HG03025 (cell line): Measurements from ENCODE around the gene KPNB1.

Experiments
- ATAC-seq: cut with Tn5 transposase; IDR thresholded peaks from one replicate; pipeline ENCODE4 v1.9.1; 2021; ENCODE audit warnings: mild to moderate bottlenecking, moderate library complexity; ENCODE audit not compliant: unreplicated experiment, low FRiP score

The KPNB1 gene

DNA sequence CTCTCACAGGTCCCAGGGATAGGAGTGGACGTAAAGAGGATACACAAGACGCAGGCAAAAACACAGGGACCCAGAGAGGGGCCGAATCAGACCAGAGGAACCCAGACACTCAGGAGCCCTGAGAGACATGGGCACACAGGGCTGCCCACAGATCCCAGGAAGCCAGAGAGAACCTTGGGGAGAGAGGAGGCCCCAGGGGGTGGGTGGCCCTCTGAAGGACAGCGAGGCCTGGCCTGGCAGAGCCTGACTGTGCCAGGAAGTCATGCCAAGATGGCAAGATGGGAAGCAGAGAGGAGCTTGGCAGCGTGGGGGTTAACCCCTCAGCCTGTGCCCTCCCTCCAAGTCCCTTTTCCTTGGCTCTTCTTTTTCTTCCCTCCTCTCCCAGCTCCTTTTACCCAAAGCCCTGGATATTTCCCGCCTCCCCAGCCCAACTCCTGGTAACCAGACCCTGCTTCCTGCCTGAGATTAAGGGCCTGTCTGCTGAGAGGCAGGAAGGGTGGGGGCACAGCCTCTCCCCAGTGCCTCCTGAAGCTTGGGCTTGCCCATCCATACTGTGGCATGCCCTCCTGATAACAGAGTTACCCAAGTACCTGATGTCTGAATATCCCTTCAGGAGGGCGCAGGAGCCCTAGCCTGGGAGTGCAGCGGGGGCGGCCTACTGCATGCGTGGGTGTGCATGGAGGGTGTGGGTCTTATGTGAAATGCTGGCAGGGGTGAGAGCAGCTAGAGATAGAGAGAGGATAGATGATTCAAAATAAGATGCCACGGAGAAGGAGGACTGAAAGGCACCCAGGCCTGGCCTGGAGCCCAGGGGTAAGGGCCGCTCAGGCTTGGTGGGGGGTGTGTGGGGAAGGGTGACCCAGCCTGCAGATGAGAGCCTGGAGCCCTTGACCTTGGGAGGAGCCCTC is 77.3 kb downstream of the KPNB1 start:
- no peak for ATAC-seq

DNA sequence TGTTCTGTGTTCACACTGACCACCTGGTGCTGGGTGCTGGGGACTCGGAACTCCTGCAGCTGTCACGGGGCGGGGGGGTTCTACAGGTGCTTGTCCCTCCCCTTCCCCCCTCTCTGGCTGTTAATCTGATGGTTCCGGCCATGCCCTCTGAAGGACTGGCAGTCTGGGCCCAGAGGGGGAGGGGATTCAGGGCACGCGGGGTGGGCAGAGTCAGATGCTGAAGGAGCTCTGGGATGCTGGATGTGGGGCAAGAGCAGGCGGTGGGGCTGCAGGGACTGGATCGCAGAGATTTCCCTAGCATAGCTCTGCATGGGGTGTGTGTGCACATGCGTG is 78.0 kb downstream of the KPNB1 start:
- ATAC-seq, result no peak

DNA sequence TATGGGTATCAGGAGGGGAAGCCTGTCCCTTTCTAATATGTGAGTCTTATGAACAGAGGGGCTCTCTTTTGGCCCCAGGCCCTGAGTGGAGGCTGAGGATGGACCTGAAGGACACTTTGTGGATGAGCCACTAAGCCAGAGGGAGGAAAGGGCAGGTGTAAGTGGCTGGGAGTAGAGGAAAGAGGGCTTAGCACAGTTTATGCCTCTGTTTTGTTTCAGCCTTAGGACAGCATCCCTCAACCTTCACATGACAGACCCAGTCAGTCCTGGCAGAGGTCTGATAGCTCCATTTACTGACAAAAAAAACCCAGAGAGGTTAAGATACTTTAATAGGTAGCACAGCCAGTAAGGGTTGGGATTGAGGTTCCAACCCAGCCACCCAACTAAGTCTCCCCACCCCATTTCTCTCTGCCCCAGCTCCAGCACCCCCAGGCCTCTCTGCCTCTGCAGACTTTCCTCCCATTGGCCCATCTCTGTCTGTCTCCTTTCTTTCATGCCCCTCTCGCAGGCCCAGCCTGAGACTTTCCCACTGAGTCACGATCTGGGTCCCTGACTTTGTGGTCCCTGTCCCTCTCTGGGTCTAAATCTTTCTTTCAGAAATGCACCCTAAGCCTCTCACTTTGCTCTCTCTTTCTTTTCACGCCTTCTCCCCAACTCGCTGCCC is 78.6 kb downstream of the KPNB1 start:
- no peak for ATAC-seq

DNA sequence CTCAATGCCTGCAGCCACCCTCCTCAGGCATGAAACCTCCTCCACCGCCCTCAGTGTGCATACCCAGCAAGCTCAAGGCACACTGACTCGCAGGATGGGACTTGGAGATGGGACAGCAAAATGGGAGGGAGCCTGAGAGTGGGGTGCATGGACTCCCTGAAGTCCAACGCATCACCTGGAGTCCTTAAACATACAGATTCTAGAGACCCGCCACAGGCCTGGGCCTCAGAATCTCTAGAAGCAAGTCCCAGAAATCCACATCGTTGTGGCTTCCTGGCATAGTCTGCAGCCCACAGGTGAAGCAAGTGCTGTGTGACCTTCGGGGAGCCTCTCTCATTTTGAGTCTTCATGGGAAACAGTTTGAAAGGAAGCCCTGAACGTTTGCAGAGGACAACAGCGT is 79.8 kb downstream of the KPNB1 start:
- ATAC-seq, result no peak

DNA sequence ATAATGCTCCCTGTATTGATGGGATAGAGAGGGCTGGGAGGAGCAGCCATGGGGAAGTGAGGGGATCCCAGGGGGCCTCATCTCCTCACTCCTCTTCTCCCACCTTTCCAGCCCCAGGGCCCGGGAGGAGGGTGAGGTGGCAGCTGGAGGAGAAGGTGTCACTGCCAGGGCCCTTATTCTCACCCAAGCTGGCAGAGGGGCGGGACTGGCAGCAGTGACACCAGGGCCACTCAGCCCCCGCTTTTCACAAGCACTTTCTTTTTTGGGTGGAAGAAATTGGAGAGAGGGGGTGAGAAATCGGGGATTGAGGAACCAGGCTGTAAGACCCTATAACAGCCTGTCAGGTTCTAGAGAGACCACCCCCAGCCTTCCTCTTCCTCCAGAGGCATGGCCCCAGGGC is 81.0 kb downstream of the KPNB1 start:
- no peak for ATAC-seq

DNA sequence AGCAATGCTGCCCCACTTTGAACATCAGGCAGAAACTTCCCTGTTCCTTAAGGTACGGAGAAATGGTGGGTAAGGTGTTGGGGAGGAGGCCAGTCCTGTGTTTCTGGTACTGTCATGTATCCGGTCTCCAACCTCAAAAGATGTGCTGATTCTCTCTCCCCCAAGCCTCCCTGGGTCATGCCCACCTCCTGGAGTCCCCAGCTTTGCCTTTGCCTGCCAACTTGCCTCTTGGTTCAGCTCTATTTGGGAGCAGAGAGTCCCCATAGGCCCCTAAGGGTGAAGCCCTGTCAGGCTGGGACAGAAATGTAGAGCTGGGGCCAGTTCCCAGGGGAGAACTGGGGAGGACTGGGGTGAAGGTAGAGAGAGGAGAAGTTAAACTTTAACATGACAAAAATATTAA is 81.7 kb downstream of the KPNB1 start:
- ATAC-seq, result no peak

DNA sequence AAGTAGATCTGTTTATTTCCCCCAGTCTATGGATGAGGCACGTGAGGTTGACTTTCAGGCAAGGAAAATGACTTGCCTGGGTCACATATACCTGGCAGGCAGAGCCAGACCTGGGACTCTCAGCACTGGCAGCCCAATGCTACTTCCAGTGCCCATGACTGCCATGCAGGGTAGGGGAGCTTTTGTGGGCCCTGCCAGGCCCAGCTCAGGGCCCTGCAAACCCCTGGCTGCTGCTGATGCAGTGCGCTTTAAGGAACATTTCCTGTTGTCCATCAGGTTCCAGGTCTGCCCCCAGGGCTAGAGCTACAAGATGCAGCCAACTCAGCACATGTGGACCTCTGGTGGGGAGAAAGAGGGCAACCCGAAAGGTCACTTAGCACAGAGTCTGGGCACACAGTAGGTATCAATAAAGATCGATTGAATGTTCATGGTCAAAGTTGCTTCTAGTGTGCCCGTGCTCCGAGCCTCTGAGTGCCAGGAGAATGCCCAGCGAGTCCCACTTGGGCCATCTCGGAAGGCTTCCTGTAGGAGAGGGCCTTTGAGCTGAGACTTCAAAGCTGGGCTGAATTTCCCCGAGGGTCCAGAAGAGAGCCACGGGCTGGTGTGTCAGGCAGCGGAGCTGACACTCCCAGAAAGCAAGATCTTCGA is 82.8 kb downstream of the KPNB1 start:
- no peak for ATAC-seq

DNA sequence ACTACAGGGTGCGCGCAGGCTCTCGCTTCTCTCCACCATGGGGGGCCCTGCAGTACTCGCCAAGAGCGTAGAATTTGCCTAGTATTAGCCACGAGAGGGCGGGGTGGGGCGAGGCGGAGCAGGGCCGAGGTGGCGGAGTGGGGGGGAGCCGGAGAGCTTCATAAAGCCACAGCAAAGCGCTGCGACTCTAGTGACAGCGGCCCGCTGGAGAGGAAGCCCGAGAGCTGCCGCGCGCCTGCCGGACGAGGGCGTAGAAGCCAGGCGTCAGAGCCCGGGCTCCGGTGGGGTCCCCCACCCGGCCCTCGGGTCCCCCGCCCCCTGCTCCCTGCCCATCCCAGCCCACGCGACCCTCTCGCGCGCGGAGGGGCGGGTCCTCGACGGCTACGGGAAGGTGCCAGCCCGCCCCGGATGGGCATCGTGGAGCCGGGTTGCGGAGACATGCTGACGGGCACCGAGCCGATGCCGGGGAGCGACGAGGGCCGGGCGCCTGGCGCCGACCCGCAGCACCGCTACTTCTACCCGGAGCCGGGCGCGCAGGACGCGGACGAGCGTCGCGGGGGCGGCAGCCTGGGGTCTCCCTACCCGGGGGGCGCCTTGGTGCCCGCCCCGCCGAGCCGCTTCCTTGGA is 83.4 kb downstream of the KPNB1 start, which contains the start of gene TBX21:
TSS of gene TBX21 (plus strand) at position 190 of the 627 bp plus-strand sequence. CDS start at position 409, 219 bp downstream.
- peak; percentile 44 for ATAC-seq

DNA sequence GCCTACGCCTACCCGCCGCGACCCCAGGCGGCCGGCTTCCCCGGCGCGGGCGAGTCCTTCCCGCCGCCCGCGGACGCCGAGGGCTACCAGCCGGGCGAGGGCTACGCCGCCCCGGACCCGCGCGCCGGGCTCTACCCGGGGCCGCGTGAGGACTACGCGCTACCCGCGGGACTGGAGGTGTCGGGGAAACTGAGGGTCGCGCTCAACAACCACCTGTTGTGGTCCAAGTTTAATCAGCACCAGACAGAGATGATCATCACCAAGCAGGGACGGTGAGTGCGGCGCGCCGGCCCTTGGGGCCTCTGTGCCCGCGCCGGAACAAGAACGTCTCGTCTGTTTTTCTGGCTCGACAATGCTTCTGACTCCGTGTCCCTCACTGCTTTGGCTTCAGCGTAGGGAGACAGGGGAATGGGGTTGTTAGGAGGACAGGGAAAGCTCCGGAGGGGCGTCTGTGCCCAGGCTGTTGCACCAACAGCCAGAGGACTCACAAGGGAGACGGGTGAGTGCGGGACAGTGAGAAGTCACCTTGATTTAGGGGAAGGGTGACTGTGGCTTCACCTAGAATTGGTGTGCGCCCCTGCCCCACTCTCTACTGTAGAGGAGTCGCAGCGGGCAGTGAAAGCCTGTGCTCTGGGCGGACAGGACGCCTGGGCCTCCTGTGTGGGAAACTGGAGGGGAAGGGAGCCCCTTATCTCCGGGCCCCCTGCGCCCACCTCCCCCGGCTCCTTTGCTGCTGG is 84.1 kb downstream of the KPNB1 start:
- peak; percentile 22 for ATAC-seq

DNA sequence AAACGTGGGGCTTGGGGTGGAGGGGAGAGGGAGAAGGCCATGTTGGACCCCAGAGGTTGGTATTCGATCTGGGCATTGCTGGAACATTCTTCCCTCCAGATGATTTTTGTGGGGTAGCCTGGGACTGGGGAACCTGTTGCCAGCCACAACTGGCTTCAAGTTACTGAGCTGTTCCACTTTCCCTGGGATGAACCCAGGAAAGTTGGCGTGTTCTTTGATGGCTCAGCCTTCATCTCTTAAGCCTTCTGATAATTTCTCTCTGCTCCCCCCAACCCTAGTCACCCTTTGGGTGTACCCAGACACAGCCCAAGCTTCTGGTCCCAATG is 85.4 kb downstream of the KPNB1 start:
- no peak for ATAC-seq
